Mesenchymal stem cell (in vitro differentiated cells and primary cell): Measurements from ENCODE around the gene PHETA1.
A peak's percentile ranks its signal among the peaks of the same experiment; 100 is the strongest.
"Not testable (repeated sequence)": the region's sequence is repeated elsewhere in the genome, so short reads cannot be mapped to it uniquely, and the experiment has no call there.

Experiments
- DNase-seq: peaks from one replicate; pipeline ENCODE4 v3.0.0-alpha.2; 2013
- H2AFZ ChIP-seq: one replicate; pipeline ENCODE4 v1.6.1; 2013; ENCODE audit warnings: low read depth, mild to moderate bottlenecking, control low read depth, inconsistent platforms, low read length, moderate library complexity
- H2AK5ac ChIP-seq: 2 replicates; pipeline ENCODE4 v1.6.1; 2013; ENCODE audit warnings: low read length, moderate library complexity, mild to moderate bottlenecking, inconsistent platforms; ENCODE audit not compliant: severe bottlenecking
- H2BK120ac ChIP-seq: one replicate; pipeline ENCODE4 v1.6.1; 2013; ENCODE audit warnings: low read depth, mild to moderate bottlenecking, inconsistent platforms, low read length, moderate library complexity
- H2BK12ac ChIP-seq, 2 experiments: one replicate each; pipeline ENCODE4 v1.6.1; 2013; ENCODE audit warnings: inconsistent platforms in 2 of 2, low read length in 2 of 2, mild to moderate bottlenecking in 2 of 2, moderate library complexity in 2 of 2, control low read depth in 1 of 2
- H2BK15ac ChIP-seq: one replicate; pipeline ENCODE4 v1.6.1; 2013; ENCODE audit warnings: mild to moderate bottlenecking, low read depth, inconsistent platforms; ENCODE audit not compliant: poor library complexity, severe bottlenecking
- H2BK5ac ChIP-seq: 2 replicates; pipeline ENCODE4 v1.6.1; 2013; ENCODE audit warnings: low read depth, mild to moderate bottlenecking, low read length, control low read depth, inconsistent platforms; ENCODE audit not compliant: poor library complexity, severe bottlenecking
- H3K14ac ChIP-seq, 2 experiments: one replicate each; pipeline ENCODE4 v1.6.1; 2013; ENCODE audit warnings: inconsistent platforms in 2 of 2, low read length in 2 of 2, control low read depth in 1 of 2, mild to moderate bottlenecking in 1 of 2, moderate library complexity in 1 of 2
- H3K18ac ChIP-seq, 2 experiments: one replicate each; pipeline ENCODE4 v1.6.1; 2013; ENCODE audit warnings: inconsistent platforms in 2 of 2, low read length in 2 of 2, control low read depth in 1 of 2, low read depth in 1 of 2, mild to moderate bottlenecking in 1 of 2
- H3K23ac ChIP-seq, 2 experiments: one replicate each; pipeline ENCODE4 v1.6.1; 2013; ENCODE audit warnings: inconsistent platforms in 2 of 2, low read length in 2 of 2, mild to moderate bottlenecking in 2 of 2, moderate library complexity in 2 of 2, control low read depth in 1 of 2
- H3K27ac ChIP-seq: 2 replicates; pipeline ENCODE4 v1.5.1; 2013; ENCODE audit warnings: mild to moderate bottlenecking, moderate library complexity, low read length, control low read depth, inconsistent platforms; ENCODE audit not compliant: poor library complexity, severe bottlenecking
- H3K27me3 ChIP-seq, 2 experiments: 2 replicates each; pipeline versions ENCODE4 v1.6.1 to v1.7.0; 2013; ENCODE audit warnings: low read length in 2 of 2, mild to moderate bottlenecking in 2 of 2, moderate library complexity in 2 of 2, control low read depth in 1 of 2, inconsistent platforms in 1 of 2; ENCODE audit not compliant: control insufficient read depth in 1 of 2, insufficient read depth in 1 of 2
- H3K36me3 ChIP-seq, 2 experiments: 2 replicates each; pipeline versions ENCODE4 v1.6.1 to v1.7.0; 2013; ENCODE audit warnings: low read length in 2 of 2, control low read depth in 1 of 2, inconsistent platforms in 1 of 2, low read depth in 1 of 2, mild to moderate bottlenecking in 1 of 2; ENCODE audit not compliant: insufficient read depth in 2 of 2, control insufficient read depth in 1 of 2
- H3K4ac ChIP-seq, 2 experiments: one replicate each; pipeline ENCODE4 v1.6.1; 2013; ENCODE audit warnings: inconsistent platforms in 2 of 2, low read length in 2 of 2, mild to moderate bottlenecking in 2 of 2, moderate library complexity in 2 of 2, control low read depth in 1 of 2, low read depth in 1 of 2
- H3K4me1 ChIP-seq: 2 replicates; pipeline ENCODE4 v1.6.1; 2013; ENCODE audit warnings: low read depth, low read length, control low read depth; ENCODE audit not compliant: control insufficient read depth, insufficient read depth
- H3K4me2 ChIP-seq: 2 replicates; pipeline ENCODE4 v1.6.1; 2013; ENCODE audit warnings: low read length, mild to moderate bottlenecking, inconsistent platforms; ENCODE audit not compliant: poor library complexity, severe bottlenecking
- H3K4me3 ChIP-seq, 2 experiments: 2 replicates each; pipeline versions ENCODE4 v1.5.1 to v1.7.0; 2013; ENCODE audit warnings: low read length in 2 of 2, mild to moderate bottlenecking in 2 of 2, control low read depth in 1 of 2, low read depth in 1 of 2; ENCODE audit not compliant: insufficient read depth in 1 of 2
- H3K79me1 ChIP-seq: replicated peaks from 2 replicates; pipeline ENCODE4 v1.6.1; 2013; ENCODE audit warnings: mild to moderate bottlenecking, control low read depth, low read length, inconsistent platforms; ENCODE audit not compliant: poor library complexity, severe bottlenecking
- H3K9ac ChIP-seq: 2 replicates; pipeline ENCODE4 v1.7.0; 2013; ENCODE audit warnings: mild to moderate bottlenecking, low read length, moderate library complexity
- H3K9me3 ChIP-seq: 2 replicates; pipeline ENCODE4 v1.7.0; 2013; ENCODE audit warnings: mild to moderate bottlenecking, low read length; ENCODE audit not compliant: control insufficient read depth
- H4K8ac ChIP-seq: one replicate; pipeline ENCODE4 v1.6.1; 2013; ENCODE audit warnings: inconsistent platforms, mild to moderate bottlenecking, low read length, moderate library complexity
- H4K91ac ChIP-seq: one replicate; pipeline ENCODE4 v1.6.1; 2013; ENCODE audit warnings: mild to moderate bottlenecking, low read length, inconsistent platforms
- WGBS: methylation state at CpG from one replicate; pipeline ENCODE4 v1.1.7; 2013; ENCODE audit warnings: mixed read lengths; 5-methylcytosine and 5-hydroxymethylcytosine counted together

Gene PHETA1

DNA sequence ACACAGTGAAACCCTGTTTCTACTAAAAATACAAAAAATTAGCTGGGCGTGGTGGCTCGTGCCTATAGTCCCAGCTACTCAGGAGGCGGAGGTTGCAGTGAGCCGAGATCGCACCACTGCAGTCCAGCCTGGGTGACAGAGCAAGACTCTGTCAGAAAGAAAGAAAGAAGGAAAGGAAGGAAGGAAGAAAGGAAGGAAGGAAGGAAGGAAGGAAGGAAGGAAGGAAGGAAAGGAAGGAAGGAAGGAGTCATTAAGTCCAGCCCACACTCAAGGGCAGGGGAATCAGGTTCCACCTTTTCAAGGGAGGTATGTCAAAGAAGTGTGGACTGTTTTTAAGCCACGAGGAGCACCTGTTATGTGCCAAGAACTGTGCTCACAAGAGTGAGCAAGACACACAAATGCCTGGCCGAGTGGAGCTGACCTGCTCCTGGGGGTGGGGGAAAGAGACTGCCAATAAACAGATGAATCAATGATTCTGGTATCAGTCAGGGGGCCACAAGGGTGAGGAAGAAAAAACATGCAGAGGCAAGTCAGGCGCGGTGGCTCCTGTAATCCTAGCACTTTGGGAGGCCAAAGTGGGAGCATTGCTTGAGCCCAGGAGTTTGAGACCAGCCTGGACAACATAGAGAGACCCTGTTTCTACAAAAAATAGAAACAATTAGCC, 31.0 kb upstream of the PHETA1 start:
- H3K27me3 ChIP-seq, H3K27ac ChIP-seq, H2AFZ ChIP-seq, H3K9me3 ChIP-seq, H3K36me3 ChIP-seq, H3K9ac ChIP-seq, H3K4me3 ChIP-seq, H3K79me1 ChIP-seq, H3K14ac ChIP-seq, H3K4me2 ChIP-seq, H2BK5ac ChIP-seq, H3K23ac ChIP-seq, DNase-seq, H2BK120ac ChIP-seq, H2BK15ac ChIP-seq, H4K8ac ChIP-seq, H4K91ac ChIP-seq, H3K4ac ChIP-seq: not testable (repeated sequence)
- Histone ChIP-seq H2BK12ac (peak overlapping the region; percentile 70 to 96), H3K18ac (peak overlapping the region in 1 of 2 experiments; percentile 64), H3K4me1 (peaks cover 21% of the 10 kb centered on the region), H2AK5ac (peak overlapping the region; percentile 37)
- WGBS: 85% methylated on average over 9 of the region's 9 CpGs

DNA sequence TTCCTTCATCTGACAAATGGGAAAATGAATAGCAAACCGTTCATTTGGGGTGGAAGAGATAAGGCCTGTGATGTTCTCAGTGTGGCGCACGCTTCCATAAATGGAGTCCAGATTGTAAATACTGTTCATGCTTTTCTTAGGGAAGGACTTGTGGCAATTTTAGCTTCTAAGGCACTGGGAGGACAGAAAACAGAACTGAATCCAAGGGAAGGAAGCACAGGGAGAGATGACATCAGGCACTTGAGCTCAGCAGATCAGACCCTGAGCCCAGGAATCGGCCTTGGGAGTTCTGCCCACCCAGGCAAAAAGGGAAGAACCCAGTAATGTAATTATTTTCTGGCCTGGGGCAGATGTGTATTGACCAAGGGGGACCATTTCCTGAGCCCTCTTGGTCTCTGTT, 29.6 kb upstream of the PHETA1 start:
- peak overlapping the region in 1 of 2 experiments; percentile 80 for H3K18ac ChIP-seq
- peaks cover 16% of the 10 kb centered on the region for H3K4me1 ChIP-seq
- H2BK120ac ChIP-seq: peak overlapping the region; percentile 74
- H2AFZ ChIP-seq: no peak overlapping the region
- H3K27ac ChIP-seq: peak overlapping the region; percentile 81
- H3K27me3 ChIP-seq: no peaks in the 10 kb centered on the region
- 58% methylated on average over 4 of the region's 4 CpGs for WGBS
- H3K4me3 ChIP-seq: no peak overlapping the region
- no peaks in the 10 kb centered on the region for H3K9me3 ChIP-seq
- no peaks in the 10 kb centered on the region for H3K36me3 ChIP-seq
- peak overlapping the region; percentile 41 to 55 for H3K4ac ChIP-seq
- peak overlapping the region; percentile 86 for H2BK15ac ChIP-seq
- peak overlapping the region; percentile 38 to 88 for H2BK12ac ChIP-seq
- peaks cover 9% of the 10 kb centered on the region for H3K79me1 ChIP-seq
- no peak overlapping the region for H3K4me2 ChIP-seq
- H3K9ac ChIP-seq: no peak overlapping the region
- no peak overlapping the region for H3K23ac ChIP-seq
- no peak overlapping the region for H3K14ac ChIP-seq
- H2AK5ac ChIP-seq: peak overlapping the region; percentile 71
- no peak overlapping the region for H2BK5ac ChIP-seq
- H4K91ac ChIP-seq: no peak overlapping the region
- H4K8ac ChIP-seq: peak overlapping the region; percentile 42
- DNase-seq: peak; percentile 82

DNA sequence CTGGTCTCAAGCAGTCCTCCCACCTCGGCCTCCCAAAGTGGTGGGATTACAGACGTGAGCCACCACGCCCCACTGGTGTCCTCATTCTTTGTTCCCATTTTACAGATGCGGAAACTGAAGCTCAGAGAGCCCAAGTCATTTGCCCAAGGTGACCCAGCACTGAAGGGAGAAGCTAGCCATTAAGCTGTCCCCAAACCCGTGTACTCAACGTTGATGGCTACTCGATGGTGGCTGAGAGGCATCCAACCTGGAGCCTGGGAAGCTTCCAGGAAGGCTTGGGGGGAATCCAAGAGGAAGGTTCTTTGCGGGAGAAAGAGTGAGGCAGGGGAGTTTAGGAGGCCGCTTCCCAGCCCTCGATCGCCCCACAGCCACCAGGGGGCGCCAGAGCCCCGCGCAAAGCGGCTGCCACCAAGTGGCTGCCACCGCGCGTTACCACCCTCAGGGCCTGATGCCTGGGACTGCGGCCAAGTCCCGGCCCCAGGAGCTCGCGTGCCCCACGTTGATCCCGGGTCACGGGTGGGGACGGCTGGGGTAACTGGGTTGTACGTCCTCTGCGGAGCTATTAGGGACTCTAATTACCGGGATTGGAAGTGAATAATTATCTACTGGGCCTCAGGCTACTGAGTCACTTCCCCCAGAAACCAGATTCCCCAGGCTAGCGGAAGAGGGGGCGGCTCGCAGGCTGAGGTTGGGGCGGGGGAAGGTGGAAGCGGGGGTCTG, 28.0 kb upstream of the PHETA1 start:
- H3K4me1 ChIP-seq: peaks cover 11% of the 10 kb centered on the region
- H2AFZ ChIP-seq: peak overlapping the region; percentile 24
- peak overlapping the region in 1 of 2 experiments; percentile 53 for H3K4me3 ChIP-seq
- H3K9ac ChIP-seq: peak overlapping the region; percentile 85
- peak overlapping the region; percentile 76 for H4K8ac ChIP-seq
- H3K36me3 ChIP-seq: no peaks in the 10 kb centered on the region
- H3K27ac ChIP-seq: peak overlapping the region; percentile 71
- DNase-seq: peak; percentile 91
- H3K27me3 ChIP-seq: no peaks in the 10 kb centered on the region
- H3K9me3 ChIP-seq: no peaks in the 10 kb centered on the region
- no peak overlapping the region for H2BK5ac ChIP-seq
- peak overlapping the region; percentile 58 for H3K4me2 ChIP-seq
- WGBS: 11% methylated on average over 29 of the region's 34 CpGs
- H3K14ac ChIP-seq: no peak overlapping the region
- no peak overlapping the region for H2AK5ac ChIP-seq
- H3K23ac ChIP-seq: no peak overlapping the region
- H2BK15ac ChIP-seq: peak overlapping the region; percentile 54
- peak overlapping the region; percentile 77 for H4K91ac ChIP-seq
- H2BK120ac ChIP-seq: peak overlapping the region; percentile 2
- H3K18ac ChIP-seq: peak overlapping the region; percentile 68 to 76
- H3K79me1 ChIP-seq: peaks cover 9% of the 10 kb centered on the region
- H2BK12ac ChIP-seq: peak overlapping the region; percentile 27 to 59
- H3K4ac ChIP-seq: peak overlapping the region in 1 of 2 experiments; percentile 22

DNA sequence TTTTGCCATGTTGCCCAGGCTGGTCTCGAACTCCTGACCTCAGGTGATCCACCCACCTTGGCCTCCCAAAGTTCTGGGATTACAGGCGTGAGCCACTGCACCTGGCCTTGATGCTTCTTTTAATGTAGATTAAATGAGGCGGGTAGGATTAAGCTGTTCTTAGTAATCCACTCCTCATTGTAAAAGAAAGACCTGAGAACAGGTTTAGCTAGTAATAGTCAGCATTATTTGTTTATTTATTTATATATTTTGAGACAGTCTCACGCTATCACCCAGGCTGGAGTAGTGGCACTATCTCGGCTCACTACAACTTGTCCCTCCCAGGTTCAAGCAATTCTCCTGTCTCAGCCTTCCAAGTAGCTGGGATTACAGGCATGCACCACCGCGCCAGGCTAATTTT, 27.4 kb upstream of the PHETA1 start:
- not testable (repeated sequence) for H3K9me3 ChIP-seq, H3K27me3 ChIP-seq, H2BK15ac ChIP-seq, H3K23ac ChIP-seq, DNase-seq, H2AFZ ChIP-seq, H4K8ac ChIP-seq, H2BK12ac ChIP-seq, H3K4ac ChIP-seq, H2AK5ac ChIP-seq, H3K79me1 ChIP-seq, H2BK120ac ChIP-seq, H4K91ac ChIP-seq, H2BK5ac ChIP-seq, H3K14ac ChIP-seq, H3K36me3 ChIP-seq, H3K4me2 ChIP-seq, H3K4me3 ChIP-seq, H3K18ac ChIP-seq, H3K27ac ChIP-seq
- Histone ChIP-seq H3K4me1 (peaks cover 11% of the 10 kb centered on the region), H3K9ac (peak overlapping the region; percentile 85)
- 100% methylated on average over 3 of the region's 7 CpGs for WGBS
